Natural killer cell treated with Interleukin-12 subunit alpha and Interleukin-12 subunit beta and Interleukin-15 and Interleukin-18, amount 100 ng/mL, for 72 hours (primary cell): ENCODE data around the gene LMBR1. TPM values are rescaled to one million over a fixed set of nuclear protein-coding genes. Genes with fewer than 3 reads are reported as not detected.

ENCODE experiments used
- ATAC-seq, 2 donors: fragments of 150-1000 bp; cut with Tn5 transposase in 1 of 2; sonication (Bioruptor Pico), chemical (Tn5 transposase) in 1 of 2; 2 replicates each; pipeline ENCODE4 v1.10.0; 2021
- DNase-seq: peaks from one replicate; pipeline ENCODE4 v3.0.0; 2022; ENCODE audit warnings: low spot score
- H3K27ac Mint-ChIP-seq, 2 donors: 1 replicate in 1 of 2; 2 replicates in 1 of 2; pipeline ENCODE4 v1.8.0; 2022; ENCODE audit warnings: mixed read lengths in 2 of 2, mild to moderate bottlenecking in 1 of 2, moderate library complexity in 1 of 2
- H3K27me3 Mint-ChIP-seq, 2 donors: 1 replicate in 1 of 2; 2 replicates in 1 of 2; pipeline ENCODE4 v1.8.0; 2022; ENCODE audit warnings: mixed read lengths in 2 of 2
- H3K36me3 Mint-ChIP-seq: one replicate; pipeline ENCODE4 v1.8.0; 2022; ENCODE audit warnings: mixed read lengths
- H3K4me1 Mint-ChIP-seq, 2 donors: 1 replicate in 1 of 2; 2 replicates in 1 of 2; pipeline ENCODE4 v1.8.0; 2022; ENCODE audit warnings: low read depth in 2 of 2, mixed read lengths in 2 of 2, mild to moderate bottlenecking in 1 of 2
- H3K4me3 Mint-ChIP-seq: one replicate; pipeline ENCODE4 v1.8.0; 2022; ENCODE audit warnings: mixed read lengths
- H3K9me3 Mint-ChIP-seq: 2 replicates; pipeline ENCODE4 v1.8.0; 2022; ENCODE audit warnings: mixed read lengths
- total RNA-seq, 2 donors: library from RNA; stranded (reverse); gene quantifications; one replicate each; pipeline ENCODE4 v1.2.3, GENCODE V29; 2022

LMBR1 gene
- total RNA-seq, 2 donors from 2014 or later, result 41.7 to 62.4 TPM

GRCh38 chr7:156692849-156693248, 200.1 kb downstream of the LMBR1 start:
- DNase-seq (no peak), ATAC-seq (no peak)
- H3K36me3 Mint-ChIP-seq, result peaks cover 29% of the 10 kb centered on the region
- H3K4me1 Mint-ChIP-seq, result peaks cover 0 to 3% of the 10 kb centered on the region in 2 donors
- H3K27me3 Mint-ChIP-seq, result no peaks in the 10 kb centered on the region
- H3K4me3 Mint-ChIP-seq, result no peak overlapping the region
- no peak overlapping the region for H3K27ac Mint-ChIP-seq
- peaks cover 7% of the 10 kb centered on the region for H3K9me3 Mint-ChIP-seq

- H3K4me3 Mint-ChIP-seq, result no peak overlapping the region
- no peak for ATAC-seq
- peaks cover 3% of the 10 kb centered on the region for H3K9me3 Mint-ChIP-seq
- H3K4me1 Mint-ChIP-seq, result peaks cover 0 to 3% of the 10 kb centered on the region in 2 donors
- peaks cover 25% of the 10 kb centered on the region for H3K36me3 Mint-ChIP-seq
- H3K27ac Mint-ChIP-seq, result no peak overlapping the region
- DNase-seq, result no peak
- H3K27me3 Mint-ChIP-seq, result no peaks in the 10 kb centered on the region
These were observed 201.2 kb downstream of the LMBR1 start for GRCh38 chr7:156691764-156692163.

GRCh38 chr7:156684661-156685060, 208.3 kb downstream of the LMBR1 start:
- no peaks in the 10 kb centered on the region for H3K27me3 Mint-ChIP-seq
- peak in 1 of 2 donors; percentile 28 for ATAC-seq
- H3K4me3 Mint-ChIP-seq, result no peak overlapping the region
- H3K4me1 Mint-ChIP-seq, result no peaks in the 10 kb centered on the region
- no peak for DNase-seq
- H3K9me3 Mint-ChIP-seq, result no peaks in the 10 kb centered on the region
- H3K36me3 Mint-ChIP-seq, result no peaks in the 10 kb centered on the region
- H3K27ac Mint-ChIP-seq, result no peak overlapping the region

- ATAC-seq, result peak in 1 of 2 donors; percentile 36
- no peak overlapping the region for H3K4me3 Mint-ChIP-seq
- H3K27ac Mint-ChIP-seq, result no peak overlapping the region
These were observed 208.7 kb downstream of the LMBR1 start for GRCh38 chr7:156684251-156684650.

GRCh38 chr7:156682928-156683327, 210.1 kb downstream of the LMBR1 start:
- no peaks in the 10 kb centered on the region for H3K4me1 Mint-ChIP-seq
- DNase-seq, result no peak
- no peaks in the 10 kb centered on the region for H3K36me3 Mint-ChIP-seq
- no peak overlapping the region for H3K4me3 Mint-ChIP-seq
- no peak overlapping the region for H3K27ac Mint-ChIP-seq
- no peak for ATAC-seq
- no peaks in the 10 kb centered on the region for H3K27me3 Mint-ChIP-seq
- no peaks in the 10 kb centered on the region for H3K9me3 Mint-ChIP-seq

More at GRCh38 chr7:156684251-156684650, 208.7 kb downstream of the LMBR1 start:
- Mint-ChIP-seq H3K9me3 (no peaks in the 10 kb centered on the region), H3K36me3 (no peaks in the 10 kb centered on the region), H3K27me3 (no peaks in the 10 kb centered on the region), H3K4me1 (no peaks in the 10 kb centered on the region)
- no peak for DNase-seq

GRCh38 chr7:156680281-156680680, 212.7 kb downstream of the LMBR1 start:
- no peak overlapping the region for H3K27ac Mint-ChIP-seq
- DNase-seq (no peak), ATAC-seq (no peak)
- H3K27me3 Mint-ChIP-seq, result no peaks in the 10 kb centered on the region
- H3K36me3 Mint-ChIP-seq, result no peaks in the 10 kb centered on the region
- H3K4me3 Mint-ChIP-seq, result no peak overlapping the region
- no peaks in the 10 kb centered on the region for H3K4me1 Mint-ChIP-seq
- H3K9me3 Mint-ChIP-seq, result no peaks in the 10 kb centered on the region

- H3K27me3 Mint-ChIP-seq, result no peaks in the 10 kb centered on the region
- H3K9me3 Mint-ChIP-seq, result no peaks in the 10 kb centered on the region
- no peak overlapping the region for H3K4me3 Mint-ChIP-seq
- H3K4me1 Mint-ChIP-seq, result no peaks in the 10 kb centered on the region
- no peak for ATAC-seq
- no peak for DNase-seq
- no peak overlapping the region for H3K27ac Mint-ChIP-seq
- H3K36me3 Mint-ChIP-seq, result no peaks in the 10 kb centered on the region
These were observed 215.5 kb downstream of the LMBR1 start for GRCh38 chr7:156677374-156678054.

GRCh38 chr7:156676263-156676662, 216.7 kb downstream of the LMBR1 start:
- DNase-seq (no peak), ATAC-seq (no peak)
- Mint-ChIP-seq H3K4me1 (no peaks in the 10 kb centered on the region), H3K9me3 (no peaks in the 10 kb centered on the region), H3K27ac (no peak overlapping the region), H3K36me3 (no peaks in the 10 kb centered on the region), H3K27me3 (no peaks in the 10 kb centered on the region), H3K4me3 (no peak overlapping the region)

- ATAC-seq, result no peak
- no peak overlapping the region for H3K27ac Mint-ChIP-seq
- DNase-seq, result no peak
- no peaks in the 10 kb centered on the region for H3K9me3 Mint-ChIP-seq
- H3K4me3 Mint-ChIP-seq, result no peak overlapping the region
- H3K27me3 Mint-ChIP-seq, result no peaks in the 10 kb centered on the region
- H3K4me1 Mint-ChIP-seq, result no peaks in the 10 kb centered on the region
- no peaks in the 10 kb centered on the region for H3K36me3 Mint-ChIP-seq
These were observed 217.3 kb downstream of the LMBR1 start for GRCh38 chr7:156675721-156676120.

GRCh38 chr7:156673902-156674301, 219.1 kb downstream of the LMBR1 start:
- no peak for ATAC-seq
- H3K4me3 Mint-ChIP-seq, result no peak overlapping the region
- DNase-seq, result no peak
- no peak overlapping the region for H3K27ac Mint-ChIP-seq
- H3K36me3 Mint-ChIP-seq, result no peaks in the 10 kb centered on the region
- no peaks in the 10 kb centered on the region for H3K27me3 Mint-ChIP-seq
- H3K4me1 Mint-ChIP-seq, result no peaks in the 10 kb centered on the region
- no peaks in the 10 kb centered on the region for H3K9me3 Mint-ChIP-seq

- ATAC-seq, result no peak
- H3K4me1 Mint-ChIP-seq, result no peaks in the 10 kb centered on the region
- H3K27me3 Mint-ChIP-seq, result no peaks in the 10 kb centered on the region
These were observed 219.5 kb downstream of the LMBR1 start for GRCh38 chr7:156673454-156673853.

GRCh38 chr7:156669035-156669828, 223.8 kb downstream of the LMBR1 start:
- ATAC-seq, result peak in 1 of 2 donors; percentile 50
- Mint-ChIP-seq H3K4me3 (no peak overlapping the region), H3K27ac (no peak overlapping the region)

More at GRCh38 chr7:156673454-156673853, 219.5 kb downstream of the LMBR1 start:
- DNase-seq, result no peak
- H3K36me3 Mint-ChIP-seq, result no peaks in the 10 kb centered on the region
- no peak overlapping the region for H3K27ac Mint-ChIP-seq
- H3K4me3 Mint-ChIP-seq, result no peak overlapping the region
- H3K9me3 Mint-ChIP-seq, result no peaks in the 10 kb centered on the region

GRCh38 chr7:156668130-156668741, 224.7 kb downstream of the LMBR1 start:
- DNase-seq (no peak), ATAC-seq (no peak)
- Mint-ChIP-seq H3K27me3 (no peaks in the 10 kb centered on the region), H3K9me3 (no peaks in the 10 kb centered on the region), H3K4me1 (peaks cover 0 to 4% of the 10 kb centered on the region in 2 donors), H3K27ac (no peak overlapping the region), H3K4me3 (no peak overlapping the region), H3K36me3 (no peaks in the 10 kb centered on the region)

More at GRCh38 chr7:156669035-156669828, 223.8 kb downstream of the LMBR1 start:
- H3K4me1 Mint-ChIP-seq, result peaks cover 0 to 4% of the 10 kb centered on the region in 2 donors
- no peaks in the 10 kb centered on the region for H3K36me3 Mint-ChIP-seq
- no peak for DNase-seq
- no peaks in the 10 kb centered on the region for H3K9me3 Mint-ChIP-seq
- H3K27me3 Mint-ChIP-seq, result no peaks in the 10 kb centered on the region

GRCh38 chr7:156667110-156667426, 225.9 kb downstream of the LMBR1 start:
- Mint-ChIP-seq H3K4me1 (peaks cover 0 to 4% of the 10 kb centered on the region in 2 donors), H3K27me3 (no peaks in the 10 kb centered on the region), H3K9me3 (no peaks in the 10 kb centered on the region), H3K27ac (no peak overlapping the region), H3K36me3 (no peaks in the 10 kb centered on the region), H3K4me3 (no peak overlapping the region)
- ATAC-seq (no peak), DNase-seq (no peak)
